ENCODE results near the gene R3HDM2.

Gene R3HDM2

GRCh38 chr12:57254506-57255280, 176.2 kb downstream of the R3HDM2 start:
- no peak overlapping the region for H3K4me3 ChIP-seq (ENCODE audit: low read depth, low read length)
- DNase-seq (ENCODE audit: low read depth), result no peak

GRCh38 chr12:57250956-57251355, 179.9 kb downstream of the R3HDM2 start, which contains the start of gene STAC3:
TSS of gene STAC3 (minus strand) at chr12:57251187. CDS start at chr12:57249636, 1,551 bp downstream.
- H3K4me3 ChIP-seq (ENCODE audit: low read depth, low read length), result no peak within 1 kb of the TSS
- no peak for DNase-seq (ENCODE audit: low read depth)
- no peak for TF ChIP-seq CTCF (conservative IDR thresholded peaks at IDR 0.05; ENCODE audit: low read depth, low read length)

More at GRCh38 chr12:57254506-57255280, 176.2 kb downstream of the R3HDM2 start:
- TF ChIP-seq CTCF (conservative IDR thresholded peaks at IDR 0.05; ENCODE audit: low read depth, low read length), result no peak

- no peak overlapping the region for H3K4me3 ChIP-seq (ENCODE audit: low read depth, low read length)
- DNase-seq (ENCODE audit: low read depth), result no peak
- TF ChIP-seq CTCF (conservative IDR thresholded peaks at IDR 0.05; ENCODE audit: low read depth, low read length), result no peak
Observed at GRCh38 chr12:57250541-57250940, 180.3 kb downstream of the R3HDM2 start.

- H3K4me3 ChIP-seq (ENCODE audit: low read depth, low read length), result no peak overlapping the region
- TF ChIP-seq CTCF (conservative IDR thresholded peaks at IDR 0.05; ENCODE audit: low read depth, low read length), result no peak
- DNase-seq (ENCODE audit: low read depth), result no peak
Observed at GRCh38 chr12:57248934-57249742, 181.7 kb downstream of the R3HDM2 start.

DNA sequence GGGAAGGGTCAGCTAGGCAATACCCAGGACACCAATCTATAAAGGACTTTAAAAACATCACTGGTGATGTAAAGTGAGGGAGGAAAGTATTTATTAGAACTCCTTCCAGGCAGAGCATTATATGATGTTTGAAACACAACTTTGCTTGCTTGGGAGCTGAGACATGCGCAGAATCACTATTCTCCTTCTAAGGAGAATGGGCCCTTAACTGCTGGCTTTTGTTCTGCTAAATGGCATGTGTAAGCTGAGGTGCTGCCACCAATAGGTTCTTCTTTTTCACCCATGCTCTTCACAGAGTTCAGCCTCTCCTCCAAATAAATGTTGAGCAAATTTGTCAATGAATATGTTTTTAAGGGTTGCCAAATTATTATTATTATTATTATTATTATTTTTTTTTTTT, 183.8 kb downstream of the R3HDM2 start:
- no peak for DNase-seq (ENCODE audit: low read depth)
- H3K4me3 ChIP-seq (ENCODE audit: low read depth, low read length), result no peak overlapping the region
- no peak for TF ChIP-seq CTCF (conservative IDR thresholded peaks at IDR 0.05; ENCODE audit: low read depth, low read length)

DNA sequence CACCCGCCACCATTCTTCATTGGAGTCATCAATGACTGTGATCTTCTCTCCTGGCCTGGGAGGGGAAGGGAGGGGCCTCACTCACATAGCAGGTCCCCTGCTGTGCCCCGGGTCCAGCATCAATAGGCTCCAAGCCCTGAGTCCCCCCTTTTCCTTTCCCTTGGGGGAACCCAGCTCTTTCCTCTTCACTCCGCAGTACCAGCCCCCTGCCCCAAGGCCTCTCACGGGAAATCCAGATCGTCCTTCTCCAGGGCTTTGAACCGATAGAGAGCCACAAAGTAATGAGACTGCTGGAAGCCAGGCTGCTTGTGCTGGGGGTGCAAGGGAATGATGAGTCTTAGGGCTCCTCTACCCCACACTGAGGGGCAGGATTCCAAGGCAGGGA, 186.5 kb downstream of the R3HDM2 start:
- no peak overlapping the region for H3K4me3 ChIP-seq (ENCODE audit: low read depth, low read length)
- TF ChIP-seq CTCF (conservative IDR thresholded peaks at IDR 0.05; ENCODE audit: low read depth, low read length), result no peak

More for the DNA sequence above, 186.5 kb downstream of the R3HDM2 start:
- DNase-seq (ENCODE audit: low read depth), result no peak

Data from choroid plexus epithelial cell (primary cell).